HEK293 (cell line): ENCODE measurements around the gene BCL11A.

Experiments used
- CTCF ChIA-PET: fragments of 350-600 bp; formaldehyde crosslinking; extraction: SDS; loops from one replicate; lab custom pipeline; 2021; ENCODE audit warnings: antibody characterized with exemption; lab: Yijun Ruan, JAX
- POLR2A ChIA-PET: fragments of 300-600 bp; formaldehyde crosslinking; extraction: SDS; loops from one replicate; lab custom pipeline; 2020; ENCODE audit warnings: antibody characterized with exemption, inconsistent platforms; lab: Yijun Ruan, JAX
- H3K27ac ChIP-seq: fragments of 200-500 bp; sonication (Bioruptor generic); 2 replicates; pipeline ENCODE4 v1.5.1; 2014; ENCODE audit warnings: low read depth, low read length, control low read depth, inconsistent platforms; ENCODE audit errors: extremely low read depth
- H3K36me3 ChIP-seq, 2 experiments: fragments of 200-500 bp in 1 of 2; sonication (Bioruptor generic) in 1 of 2; 1 replicate in 1 of 2; 2 replicates in 1 of 2; pipeline ENCODE4 v1.5.1; 2014 to 2017; ENCODE audit warnings: inconsistent platforms in 2 of 2, low read length in 2 of 2; ENCODE audit not compliant: control insufficient read depth in 2 of 2, insufficient read depth in 1 of 2
- H3K4me1 ChIP-seq: fragments of 200-500 bp; sonication (Bioruptor generic); 2 replicates; pipeline ENCODE4 v1.5.1; 2014; ENCODE audit warnings: mild to moderate bottlenecking, low read length, inconsistent platforms; ENCODE audit not compliant: control insufficient read depth, insufficient read depth
- H3K4me3 ChIP-seq: 2 replicates; pipeline ENCODE4 v1.5.1; 2011; ENCODE audit warnings: low read depth, mild to moderate bottlenecking, control low read depth, low read length, moderate library complexity
- H3K9me3 ChIP-seq: fragments of 200-500 bp; sonication (Bioruptor generic); 2 replicates; pipeline ENCODE4 v1.5.1; 2014; ENCODE audit warnings: low read depth, low read length, inconsistent platforms; ENCODE audit not compliant: control insufficient read depth, insufficient read depth
- BCL11A ChIP-seq: fragments of 450-650 bp; formaldehyde crosslinking; IDR thresholded peaks from 2 replicates; pipeline ENCODE4 v1.5.1; 2016; ENCODE audit warnings: low read depth, missing biosample characterization, missing genetic modification characterization
- GLI4 ChIP-seq: fragments of 450-650 bp; formaldehyde crosslinking; IDR thresholded peaks from 2 replicates; pipeline ENCODE4 v1.5.1; 2016; ENCODE audit warnings: missing biosample characterization, missing genetic modification characterization
- GLIS2 ChIP-seq: fragments of 450-650 bp; formaldehyde crosslinking; IDR thresholded peaks from 2 replicates; pipeline ENCODE4 v1.5.1; 2016; ENCODE audit warnings: missing biosample characterization, missing genetic modification characterization
- SETDB1 ChIP-seq: IDR thresholded peaks from one replicate; pipeline ENCODE4 v1.6.1; 2017; ENCODE audit warnings: mild to moderate bottlenecking, low read length, moderate library complexity, mixed read lengths; ENCODE audit not compliant: insufficient read length
- SP2 ChIP-seq: fragments of 450-650 bp; formaldehyde crosslinking; IDR thresholded peaks from 2 replicates; pipeline ENCODE4 v1.5.1; 2016; ENCODE audit warnings: missing biosample characterization, missing genetic modification characterization
- YY1 ChIP-seq: fragments of 450-650 bp; formaldehyde crosslinking; IDR thresholded peaks from 2 replicates; pipeline ENCODE4 v1.5.1; 2018; ENCODE audit warnings: missing biosample characterization, missing genetic modification characterization
- ZBTB7A ChIP-seq: fragments of 450-650 bp; formaldehyde crosslinking; IDR thresholded peaks from 2 replicates; pipeline ENCODE4 v1.5.1; 2016; ENCODE audit warnings: low read depth, missing biosample characterization, missing genetic modification characterization
- ZBTB8A ChIP-seq: fragments of 450-650 bp; formaldehyde crosslinking; IDR thresholded peaks from 2 replicates; pipeline ENCODE4 v1.5.1; 2016; ENCODE audit warnings: missing biosample characterization, missing genetic modification characterization
- ZNF112 ChIP-seq: fragments of 450-650 bp; formaldehyde crosslinking; IDR thresholded peaks from 2 replicates; pipeline ENCODE4 v1.5.0; 2017; ENCODE audit warnings: missing biosample characterization, missing genetic modification characterization
- ZNF140 ChIP-seq: fragments of 450-650 bp; formaldehyde crosslinking; IDR thresholded peaks from 2 replicates; pipeline ENCODE4 v1.5.1; 2016; ENCODE audit warnings: missing biosample characterization, missing genetic modification characterization
- ZNF274 ChIP-seq, 2 experiments: fragments of 200-500 bp in 1 of 2; fragments of 450-650 bp in 1 of 2; sonication (Bioruptor generic) in 1 of 2; formaldehyde crosslinking in 1 of 2; IDR thresholded peaks; 2 replicates each; pipeline versions ENCODE4 v1.5.1 to v1.6.1; 2014 to 2016; ENCODE audit warnings: borderline replicate concordance in 1 of 2, inconsistent platforms in 1 of 2, low read length in 1 of 2, missing biosample characterization in 1 of 2, missing genetic modification characterization in 1 of 2
- ZNF311 ChIP-seq: fragments of 450-650 bp; formaldehyde crosslinking; IDR thresholded peaks from 2 replicates; pipeline ENCODE4 v1.5.1; 2017; ENCODE audit warnings: missing biosample characterization, missing genetic modification characterization, borderline replicate concordance
- ZNF548 ChIP-seq: fragments of 450-650 bp; formaldehyde crosslinking; IDR thresholded peaks from 2 replicates; pipeline ENCODE4 v1.5.1; 2016; ENCODE audit warnings: missing biosample characterization, missing genetic modification characterization
- ZNF600 ChIP-seq: fragments of 450-650 bp; formaldehyde crosslinking; IDR thresholded peaks from 2 replicates; pipeline ENCODE4 v1.5.1; 2016; ENCODE audit warnings: missing biosample characterization, missing genetic modification characterization
- ZNF610 ChIP-seq: fragments of 450-650 bp; formaldehyde crosslinking; IDR thresholded peaks from 2 replicates; pipeline ENCODE4 v1.5.1; 2016; ENCODE audit warnings: missing biosample characterization, missing genetic modification characterization, borderline replicate concordance
- ZNF654 ChIP-seq: fragments of 450-650 bp; formaldehyde crosslinking; IDR thresholded peaks from 2 replicates; pipeline ENCODE4 v1.5.1; 2016; ENCODE audit warnings: low read depth, missing biosample characterization, missing genetic modification characterization
- ZNF707 ChIP-seq: fragments of 450-650 bp; formaldehyde crosslinking; IDR thresholded peaks from 2 replicates; pipeline ENCODE4 v1.5.1; 2016; ENCODE audit warnings: missing biosample characterization, missing genetic modification characterization
- ZNF776 ChIP-seq: fragments of 450-650 bp; formaldehyde crosslinking; IDR thresholded peaks from 2 replicates; pipeline ENCODE4 v1.5.0; 2017; ENCODE audit warnings: missing biosample characterization, missing genetic modification characterization, borderline replicate concordance
- ZNF777 ChIP-seq: fragments of 450-650 bp; formaldehyde crosslinking; IDR thresholded peaks from 2 replicates; pipeline ENCODE4 v1.5.1; 2017; ENCODE audit warnings: missing biosample characterization, missing genetic modification characterization, borderline replicate concordance
- TF ChIP-seq, protein P1 (sequence below): fragments of 450-650 bp; formaldehyde crosslinking; IDR thresholded peaks from 2 replicates; pipeline ENCODE4 v1.5.1; 2017; ENCODE audit warnings: missing biosample characterization, missing genetic modification characterization
- TF ChIP-seq, protein P2 (sequence below): fragments of 450-650 bp; formaldehyde crosslinking; IDR thresholded peaks from 2 replicates; pipeline ENCODE4 v1.5.1; 2016; ENCODE audit warnings: missing biosample characterization, missing genetic modification characterization
- TF ChIP-seq, protein P3 (sequence below): fragments of 450-650 bp; formaldehyde crosslinking; IDR thresholded peaks from 2 replicates; pipeline ENCODE4 v1.5.1; 2017; ENCODE audit warnings: missing biosample characterization, missing genetic modification characterization
- TF ChIP-seq, protein P4 (sequence below): fragments of 450-650 bp; formaldehyde crosslinking; IDR thresholded peaks from 2 replicates; pipeline ENCODE4 v1.5.1; 2016; ENCODE audit warnings: missing biosample characterization, missing genetic modification characterization
- TF ChIP-seq, protein P5 (sequence below): fragments of 450-650 bp; formaldehyde crosslinking; conservative IDR thresholded peaks from 2 replicates; pipeline ENCODE4 v1.5.1; 2016; ENCODE audit warnings: low read depth, missing biosample characterization, missing genetic modification characterization

The BCL11A gene

DNA sequence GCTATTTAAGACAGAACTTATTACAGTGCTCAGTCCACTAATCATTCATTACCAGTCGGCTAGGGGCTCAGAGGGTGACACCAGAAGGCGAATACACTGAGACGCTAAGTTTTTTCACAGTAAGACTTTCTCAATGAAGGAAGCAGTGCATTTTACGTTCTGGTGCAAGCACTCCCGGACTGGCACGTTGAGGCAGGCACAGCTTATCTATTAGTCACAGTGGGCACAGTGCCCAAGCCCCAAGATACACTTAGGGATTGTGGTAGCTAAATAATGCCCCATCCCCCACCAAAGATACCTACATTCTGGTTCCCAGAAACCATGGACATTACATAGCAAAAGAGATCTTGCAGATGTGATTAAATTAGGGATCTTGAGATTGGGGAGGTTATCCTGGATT lies 32.6 kb upstream of the BCL11A start:
- TF ChIP-seq, protein P1, sequence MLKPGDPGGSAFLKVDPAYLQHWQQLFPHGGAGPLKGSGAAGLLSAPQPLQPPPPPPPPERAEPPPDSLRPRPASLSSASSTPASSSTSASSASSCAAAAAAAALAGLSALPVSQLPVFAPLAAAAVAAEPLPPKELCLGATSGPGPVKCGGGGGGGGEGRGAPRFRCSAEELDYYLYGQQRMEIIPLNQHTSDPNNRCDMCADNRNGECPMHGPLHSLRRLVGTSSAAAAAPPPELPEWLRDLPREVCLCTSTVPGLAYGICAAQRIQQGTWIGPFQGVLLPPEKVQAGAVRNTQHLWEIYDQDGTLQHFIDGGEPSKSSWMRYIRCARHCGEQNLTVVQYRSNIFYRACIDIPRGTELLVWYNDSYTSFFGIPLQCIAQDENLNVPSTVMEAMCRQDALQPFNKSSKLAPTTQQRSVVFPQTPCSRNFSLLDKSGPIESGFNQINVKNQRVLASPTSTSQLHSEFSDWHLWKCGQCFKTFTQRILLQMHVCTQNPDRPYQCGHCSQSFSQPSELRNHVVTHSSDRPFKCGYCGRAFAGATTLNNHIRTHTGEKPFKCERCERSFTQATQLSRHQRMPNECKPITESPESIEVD (tag by site-specific recombination): no peak
- TF ChIP-seq GLI4 (tag by site-specific recombination) (no peak), ZNF776 (tag by site-specific recombination) (no peak), ZNF610 (no peak), ZNF140 (tag by site-specific recombination) (no peak), GLIS2 (no peak), ZBTB7A (tag by site-specific recombination) (no peak), ZBTB8A (tag by site-specific recombination) (no peak), ZNF274 (IDR thresholded peaks at IDR 0.05; ENCODE audit: low read length) (no peak), ZNF274 (tag by site-specific recombination; IDR thresholded peaks at IDR 0.05; ENCODE audit: borderline replicate concordance) (no peak), SETDB1 (no peak)
- TF ChIP-seq, protein P2, sequence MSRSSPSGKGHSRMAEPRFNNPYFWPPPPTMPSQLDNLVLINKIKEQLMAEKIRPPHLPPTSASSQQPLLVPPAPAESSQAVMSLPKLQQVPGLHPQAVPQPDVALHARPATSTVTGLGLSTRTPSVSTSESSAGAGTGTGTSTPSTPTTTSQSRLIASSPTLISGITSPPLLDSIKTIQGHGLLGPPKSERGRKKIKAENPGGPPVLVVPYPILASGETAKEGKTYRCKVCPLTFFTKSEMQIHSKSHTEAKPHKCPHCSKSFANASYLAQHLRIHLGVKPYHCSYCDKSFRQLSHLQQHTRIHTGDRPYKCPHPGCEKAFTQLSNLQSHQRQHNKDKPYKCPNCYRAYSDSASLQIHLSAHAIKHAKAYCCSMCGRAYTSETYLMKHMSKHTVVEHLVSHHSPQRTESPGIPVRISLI (tag by site-specific recombination): no peak
- TF ChIP-seq, protein P3, sequence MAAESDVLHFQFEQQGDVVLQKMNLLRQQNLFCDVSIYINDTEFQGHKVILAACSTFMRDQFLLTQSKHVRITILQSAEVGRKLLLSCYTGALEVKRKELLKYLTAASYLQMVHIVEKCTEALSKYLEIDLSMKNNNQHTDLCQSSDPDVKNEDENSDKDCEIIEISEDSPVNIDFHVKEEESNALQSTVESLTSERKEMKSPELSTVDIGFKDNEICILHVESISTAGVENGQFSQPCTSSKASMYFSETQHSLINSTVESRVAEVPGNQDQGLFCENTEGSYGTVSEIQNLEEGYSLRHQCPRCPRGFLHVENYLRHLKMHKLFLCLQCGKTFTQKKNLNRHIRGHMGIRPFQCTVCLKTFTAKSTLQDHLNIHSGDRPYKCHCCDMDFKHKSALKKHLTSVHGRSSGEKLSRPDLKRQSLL: no peak
- H3K4me3 ChIP-seq: no peak overlapping the region
- no peaks in the 10 kb centered on the region for H3K36me3 ChIP-seq
- POLR2A ChIA-PET: no interaction called here
- H3K4me1 ChIP-seq: no peaks in the 10 kb centered on the region
- CTCF ChIA-PET: interaction anchor here (0.7 to 4.0 kb wide), 3 partner anchors 58 to 1561 kb away, joined by 3 to 16 read pairs (median 3); no protein-coding TSS in a partner anchor
- H3K27ac ChIP-seq: no peak overlapping the region
- no peaks in the 10 kb centered on the region for H3K9me3 ChIP-seq

DNA sequence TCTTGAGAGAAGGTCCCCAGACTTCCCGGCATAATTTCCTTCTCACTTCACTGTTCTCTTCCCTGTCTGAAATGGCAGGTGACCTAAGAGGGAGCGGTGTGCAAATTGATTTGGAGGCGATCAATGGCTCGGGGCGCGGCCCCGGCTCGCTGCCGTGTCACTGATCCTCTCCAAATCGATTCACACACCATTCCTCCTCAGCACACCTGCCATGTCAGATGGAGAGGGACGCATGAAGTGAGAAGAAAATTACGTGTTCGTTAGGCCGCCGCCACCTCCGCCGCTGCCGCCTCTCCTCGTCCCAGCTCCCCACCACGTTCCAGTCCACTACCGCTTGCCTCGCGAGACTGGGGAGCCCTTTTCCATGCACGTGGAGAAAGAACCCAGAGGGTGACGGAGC lies 31.8 kb upstream of the BCL11A start:
- H3K4me3 ChIP-seq: no peak overlapping the region
- POLR2A ChIA-PET: interaction anchor here (0.7 kb wide), 1 partner anchor 40 kb away, joined by 3 read pairs; no protein-coding TSS in a partner anchor
- H3K9me3 ChIP-seq: no peaks in the 10 kb centered on the region
- no peaks in the 10 kb centered on the region for H3K36me3 ChIP-seq
- CTCF ChIA-PET: interaction anchor here (4.0 kb wide), 1 partner anchor 90 kb away, joined by 16 read pairs; no protein-coding TSS in a partner anchor
- no peaks in the 10 kb centered on the region for H3K4me1 ChIP-seq
- no peak overlapping the region for H3K27ac ChIP-seq
- TF ChIP-seq ZNF654 (tag by site-specific recombination) (no peak), BCL11A (tag by site-specific recombination) (no peak), GLIS2 (no peak), YY1 (no peak), ZNF311 (tag by site-specific recombination) (no peak), ZNF707 (no peak), ZNF600 (tag by site-specific recombination) (no peak), ZNF112 (tag by site-specific recombination) (no peak), SP2 (tag by site-specific recombination) (no peak), ZNF777 (no peak), ZNF548 (tag by site-specific recombination) (no peak)
- TF ChIP-seq, protein P4, sequence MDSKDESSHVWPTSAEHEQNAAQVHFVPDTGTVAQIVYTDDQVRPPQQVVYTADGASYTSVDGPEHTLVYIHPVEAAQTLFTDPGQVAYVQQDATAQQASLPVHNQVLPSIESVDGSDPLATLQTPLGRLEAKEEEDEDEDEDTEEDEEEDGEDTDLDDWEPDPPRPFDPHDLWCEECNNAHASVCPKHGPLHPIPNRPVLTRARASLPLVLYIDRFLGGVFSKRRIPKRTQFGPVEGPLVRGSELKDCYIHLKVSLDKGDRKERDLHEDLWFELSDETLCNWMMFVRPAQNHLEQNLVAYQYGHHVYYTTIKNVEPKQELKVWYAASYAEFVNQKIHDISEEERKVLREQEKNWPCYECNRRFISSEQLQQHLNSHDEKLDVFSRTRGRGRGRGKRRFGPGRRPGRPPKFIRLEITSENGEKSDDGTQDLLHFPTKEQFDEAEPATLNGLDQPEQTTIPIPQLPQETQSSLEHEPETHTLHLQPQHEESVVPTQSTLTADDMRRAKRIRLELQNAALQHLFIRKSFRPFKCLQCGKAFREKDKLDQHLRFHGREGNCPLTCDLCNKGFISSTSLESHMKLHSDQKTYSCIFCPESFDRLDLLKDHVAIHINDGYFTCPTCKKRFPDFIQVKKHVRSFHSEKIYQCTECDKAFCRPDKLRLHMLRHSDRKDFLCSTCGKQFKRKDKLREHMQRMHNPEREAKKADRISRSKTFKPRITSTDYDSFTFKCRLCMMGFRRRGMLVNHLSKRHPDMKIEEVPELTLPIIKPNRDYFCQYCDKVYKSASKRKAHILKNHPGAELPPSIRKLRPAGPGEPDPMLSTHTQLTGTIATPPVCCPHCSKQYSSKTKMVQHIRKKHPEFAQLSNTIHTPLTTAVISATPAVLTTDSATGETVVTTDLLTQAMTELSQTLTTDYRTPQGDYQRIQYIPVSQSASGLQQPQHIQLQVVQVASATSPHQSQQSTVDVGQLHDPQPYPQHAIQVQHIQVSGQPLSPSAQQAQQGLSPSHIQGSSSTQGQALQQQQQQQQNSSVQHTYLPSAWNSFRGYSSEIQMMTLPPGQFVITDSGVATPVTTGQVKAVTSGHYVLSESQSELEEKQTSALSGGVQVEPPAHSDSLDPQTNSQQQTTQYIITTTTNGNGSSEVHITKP: no peak
- TF ChIP-seq, protein P5, sequence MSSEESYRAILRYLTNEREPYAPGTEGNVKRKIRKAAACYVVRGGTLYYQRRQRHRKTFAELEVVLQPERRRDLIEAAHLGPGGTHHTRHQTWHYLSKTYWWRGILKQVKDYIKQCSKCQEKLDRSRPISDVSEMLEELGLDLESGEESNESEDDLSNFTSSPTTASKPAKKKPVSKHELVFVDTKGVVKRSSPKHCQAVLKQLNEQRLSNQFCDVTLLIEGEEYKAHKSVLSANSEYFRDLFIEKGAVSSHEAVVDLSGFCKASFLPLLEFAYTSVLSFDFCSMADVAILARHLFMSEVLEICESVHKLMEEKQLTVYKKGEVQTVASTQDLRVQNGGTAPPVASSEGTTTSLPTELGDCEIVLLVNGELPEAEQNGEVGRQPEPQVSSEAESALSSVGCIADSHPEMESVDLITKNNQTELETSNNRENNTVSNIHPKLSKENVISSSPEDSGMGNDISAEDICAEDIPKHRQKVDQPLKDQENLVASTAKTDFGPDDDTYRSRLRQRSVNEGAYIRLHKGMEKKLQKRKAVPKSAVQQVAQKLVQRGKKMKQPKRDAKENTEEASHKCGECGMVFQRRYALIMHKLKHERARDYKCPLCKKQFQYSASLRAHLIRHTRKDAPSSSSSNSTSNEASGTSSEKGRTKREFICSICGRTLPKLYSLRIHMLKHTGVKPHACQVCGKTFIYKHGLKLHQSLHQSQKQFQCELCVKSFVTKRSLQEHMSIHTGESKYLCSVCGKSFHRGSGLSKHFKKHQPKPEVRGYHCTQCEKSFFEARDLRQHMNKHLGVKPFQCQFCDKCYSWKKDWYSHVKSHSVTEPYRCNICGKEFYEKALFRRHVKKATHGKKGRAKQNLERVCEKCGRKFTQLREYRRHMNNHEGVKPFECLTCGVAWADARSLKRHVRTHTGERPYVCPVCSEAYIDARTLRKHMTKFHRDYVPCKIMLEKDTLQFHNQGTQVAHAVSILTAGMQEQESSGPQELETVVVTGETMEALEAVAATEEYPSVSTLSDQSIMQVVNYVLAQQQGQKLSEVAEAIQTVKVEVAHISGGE (tag by site-specific recombination): no peak
